Thyroid gland (tissue), 4 donors: ENCODE results near the gene RNF166. TPM values are rescaled to one million over a fixed set of nuclear protein-coding genes. Genes with fewer than 3 reads are reported as not detected.

Experiments
- DNase-seq, 2 donors: peaks; one replicate each; pipeline ENCODE4 v3.0.0-alpha.2; 2019
- H3K27ac ChIP-seq, 3 donors: fragments of 200-600 bp; sonication (generic); 1 replicate in 2 of 3; 2 replicates in 1 of 3; pipeline ENCODE4 v1.5.1; 2016 to 2019; ENCODE audit warnings: mild to moderate bottlenecking in 1 of 3, moderate library complexity in 1 of 3
- H3K27me3 ChIP-seq: fragments of 200-600 bp; sonication (generic); one replicate; pipeline ENCODE4 v1.5.1; 2019
- H3K36me3 ChIP-seq, 2 donors: fragments of 200-600 bp; sonication (generic); one replicate each; pipeline ENCODE4 v1.5.1; 2016 to 2019
- H3K4me1 ChIP-seq, 2 donors: fragments of 200-600 bp; sonication (generic); one replicate each; pipeline ENCODE4 v1.5.1; 2017 to 2019
- H3K4me3 ChIP-seq, 3 donors: fragments of 200-600 bp; sonication (generic); replicated peaks in 1 of 3; 1 replicate in 2 of 3; 2 replicates in 1 of 3; pipeline ENCODE4 v1.5.1; 2016; ENCODE audit warnings: mild to moderate bottlenecking in 1 of 3
- H3K9me3 ChIP-seq: fragments of 200-600 bp; sonication (generic); one replicate; pipeline ENCODE4 v1.5.1; 2017
- CTCF ChIP-seq, 6 experiments: fragments of 200-600 bp in 3 of 6; fragments of 450-650 bp in 3 of 6; sonication (generic) in 3 of 6; IDR thresholded peaks; one replicate each; pipeline ENCODE4 v1.5.1; 2016 to 2019; ENCODE audit warnings: antibody characterized with exemption in 6 of 6, mild to moderate bottlenecking in 2 of 6, inconsistent platforms in 1 of 6, moderate library complexity in 1 of 6
- POLR2A ChIP-seq, 2 donors: fragments of 450-650 bp; IDR thresholded peaks; one replicate each; pipeline ENCODE4 v1.6.1; 2017; ENCODE audit warnings: antibody characterized with exemption in 2 of 2, mild to moderate bottlenecking in 2 of 2, moderate library complexity in 1 of 2
- WGBS, 2 donors: methylation state at CpG; one replicate each; pipeline ENCODE4 v1.1.5; 2017; 5-methylcytosine and 5-hydroxymethylcytosine counted together
- intact Hi-C: fragments of 100-400 bp; cut with DNase I; formaldehyde crosslinking; loops from one replicate; pipeline ENCODE4 v1.15.1; 2023
- total RNA-seq, 4 donors: library from RNA; depleted of rRNA; stranded (reverse); fragments of >200 nt; gene quantifications; one replicate each; pipeline ENCODE4 v1.2.3, GENCODE V29; 2016

The RNF166 gene
- total RNA-seq, 4 donors from 2014 or later = 12.5 to 26.8 (median 19.1) TPM

DNA sequence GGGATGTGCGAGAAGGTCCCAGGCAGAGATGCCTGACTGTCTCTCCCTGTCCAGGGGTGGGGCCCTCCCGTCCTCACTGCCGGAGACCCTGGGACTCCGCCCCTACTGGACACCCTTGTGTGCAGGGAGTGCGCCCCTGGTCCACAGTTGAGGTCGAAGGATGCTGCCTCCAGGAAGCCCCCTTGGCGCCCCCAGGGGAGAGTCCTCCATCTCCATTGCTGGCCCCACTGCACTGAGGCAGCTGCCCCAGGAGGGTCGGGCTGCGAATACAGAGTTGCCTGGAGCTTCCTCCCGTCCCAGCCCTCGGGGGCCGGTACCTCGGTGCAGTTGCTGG, 26.7 kb upstream of the RNF166 start:
- no peaks in the 10 kb centered on the region for H3K27me3 ChIP-seq
- no peak overlapping the region for H3K4me3 ChIP-seq
- WGBS, 2 donors = 88 to 92% methylated on average over 3 to 11 of the region's 13 CpGs
- peaks cover 3 to 6% of the 10 kb centered on the region in 2 donors for H3K4me1 ChIP-seq
- H3K9me3 ChIP-seq = no peaks in the 10 kb centered on the region
- no peak overlapping the region for H3K27ac ChIP-seq
- no peak for DNase-seq
- TF ChIP-seq POLR2A (IDR thresholded peaks at IDR 0.05) = no peak
- no peak for TF ChIP-seq CTCF (IDR thresholded peaks at IDR 0.05)
- intact Hi-C loops = no loop called here
- H3K36me3 ChIP-seq = peaks cover 21 to 28% of the 10 kb centered on the region in 2 donors

DNA sequence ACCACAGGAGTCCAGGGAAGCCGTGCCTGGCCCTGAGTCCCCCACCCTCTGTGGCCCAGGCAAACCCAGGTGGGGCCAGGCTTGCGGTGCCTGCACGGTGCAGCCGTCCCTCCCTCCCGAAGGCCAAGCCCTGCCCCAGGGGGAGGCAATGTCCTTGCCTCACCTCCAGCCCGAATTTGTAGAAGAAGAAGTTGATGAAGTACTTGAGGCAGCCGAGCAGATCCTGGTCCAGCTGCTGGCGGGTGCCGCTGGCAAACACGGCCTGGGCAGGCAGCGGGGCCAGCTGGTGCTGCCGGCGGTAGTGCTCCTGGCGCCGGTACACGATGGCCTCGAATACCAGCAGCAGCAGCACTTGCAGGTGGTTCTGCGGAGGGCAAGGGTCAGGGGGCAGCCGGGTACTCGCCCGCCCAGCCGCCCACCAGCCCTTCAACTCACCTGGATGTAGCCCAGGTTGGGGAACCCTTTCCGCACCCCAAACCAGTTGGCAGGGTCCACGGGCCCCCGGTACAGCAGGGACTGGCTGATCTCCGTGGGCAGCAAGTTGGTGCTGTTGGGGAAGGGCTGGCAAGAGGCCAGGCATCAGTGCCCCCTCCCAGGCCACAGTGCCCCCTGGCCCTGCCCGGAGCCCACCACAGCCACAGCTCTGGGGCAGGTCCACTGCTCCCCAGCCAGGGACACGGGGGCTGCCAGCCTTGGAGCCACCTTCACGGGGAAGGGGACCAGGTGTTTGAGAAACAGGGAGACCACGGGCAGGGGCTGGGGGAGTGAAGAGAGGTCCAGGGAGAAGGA, 26.2 kb upstream of the RNF166 start:
- peaks cover 0 to under 1% of the 10 kb centered on the region in 2 donors for H3K4me1 ChIP-seq
- H3K36me3 ChIP-seq = peaks cover 23 to 28% of the 10 kb centered on the region in 2 donors
- no peaks in the 10 kb centered on the region for H3K9me3 ChIP-seq
- no peaks in the 10 kb centered on the region for H3K27me3 ChIP-seq
- 82 to 93% methylated on average over 17 to 27 of the region's 30 CpGs for WGBS, 2 donors
- no peak overlapping the region for H3K27ac ChIP-seq
- intact Hi-C loops = no loop called here
- TF ChIP-seq CTCF (IDR thresholded peaks at IDR 0.05) = no peak
- TF ChIP-seq POLR2A (IDR thresholded peaks at IDR 0.05) = no peak
- no peak for DNase-seq
- no peak overlapping the region for H3K4me3 ChIP-seq

GRCh38 chr16:88731699-88732098, 25.5 kb upstream of the RNF166 start:
- no peaks in the 10 kb centered on the region for H3K27me3 ChIP-seq
- H3K27ac ChIP-seq = no peak overlapping the region
- DNase-seq = no peak
- H3K4me1 ChIP-seq = peaks cover 0 to 6% of the 10 kb centered on the region in 2 donors
- TF ChIP-seq CTCF (IDR thresholded peaks at IDR 0.05) = no peak
- intact Hi-C loops = no loop called here
- no peak overlapping the region for H3K4me3 ChIP-seq
- peaks cover 29 to 33% of the 10 kb centered on the region in 2 donors for H3K36me3 ChIP-seq
- WGBS, 2 donors = 85 to 90% methylated on average over 9 to 11 of the region's 15 CpGs
- H3K9me3 ChIP-seq = no peaks in the 10 kb centered on the region

DNA sequence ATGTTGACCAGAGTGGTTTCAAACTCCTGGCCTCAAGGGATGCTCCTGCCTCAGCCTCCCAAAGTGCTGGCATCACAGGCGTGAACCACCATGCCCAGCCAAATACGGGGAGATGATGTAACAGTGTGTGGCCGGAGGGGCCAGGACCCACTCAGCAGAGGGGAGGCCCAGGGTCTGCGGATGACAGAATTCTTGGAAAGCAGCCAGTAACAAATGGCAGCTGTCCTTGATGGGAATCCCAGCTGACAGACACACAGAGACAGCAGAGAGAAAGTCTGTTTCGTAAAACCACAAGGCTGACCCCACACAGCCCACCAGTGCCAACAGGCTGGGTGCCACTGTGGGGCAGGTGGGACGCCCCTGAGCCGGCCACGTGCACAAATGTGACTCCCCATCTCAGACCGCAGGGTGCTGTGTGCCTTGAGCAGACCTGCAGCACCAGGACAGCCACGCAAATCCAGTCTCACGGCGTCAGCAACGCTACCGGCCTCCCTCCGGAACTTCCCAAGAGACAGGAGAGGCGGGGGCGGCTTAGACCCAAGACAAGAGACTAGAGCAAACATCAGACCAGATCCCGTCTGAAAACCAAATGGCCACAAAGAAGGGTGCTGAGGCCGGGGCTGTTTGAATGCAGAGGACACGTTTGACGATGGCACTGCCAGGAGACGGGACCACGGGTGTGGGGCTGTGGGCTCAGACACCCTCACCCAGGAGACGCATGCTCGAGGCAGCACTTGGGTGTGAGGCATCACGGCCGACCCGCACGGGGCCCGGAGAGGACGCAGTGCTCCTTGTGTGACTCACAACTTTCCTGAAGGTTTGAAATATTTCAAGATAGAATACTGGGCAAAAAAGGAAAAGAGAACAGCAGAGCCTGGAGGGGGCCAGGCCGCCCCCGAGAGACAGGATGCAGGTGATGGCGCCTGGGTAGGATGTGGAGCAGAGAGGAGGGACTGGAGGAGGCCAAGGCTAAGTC, 24.7 kb upstream of the RNF166 start:
- H3K36me3 ChIP-seq = peaks cover 35 to 39% of the 10 kb centered on the region in 2 donors
- H3K27ac ChIP-seq = no peak overlapping the region
- H3K9me3 ChIP-seq = no peaks in the 10 kb centered on the region
- WGBS, 2 donors = 88 to 90% methylated on average over 30 to 34 of the region's 34 CpGs
- H3K4me1 ChIP-seq = peaks cover 0 to 6% of the 10 kb centered on the region in 2 donors
- H3K27me3 ChIP-seq = no peaks in the 10 kb centered on the region
- H3K4me3 ChIP-seq = no peak overlapping the region
- DNase-seq = no peak
- intact Hi-C loops = no loop called here
- no peak for TF ChIP-seq POLR2A (IDR thresholded peaks at IDR 0.05)
- TF ChIP-seq CTCF (IDR thresholded peaks at IDR 0.05) = no peak
